Spleen (tissue), 11 donors: ENCODE data around the gene SIAH2. TPM values are rescaled to one million over a fixed set of nuclear protein-coding genes. Genes with fewer than 3 reads are reported as not detected.

Experiments
- DNase-seq: peaks from one replicate; pipeline ENCODE4 v3.0.0-alpha.2; 2020
- H3K27ac ChIP-seq, 8 donors: fragments of 200-600 bp; sonication (generic) in 7 of 8; 1 replicate in 4 of 8; 2 replicates in 4 of 8; pipeline versions ENCODE4 v1.5.0 to v1.8.0; 2016 to 2021; ENCODE audit warnings: inconsistent platforms in 4 of 8, mild to moderate bottlenecking in 4 of 8, moderate library complexity in 1 of 8
- H3K27me3 ChIP-seq, 7 donors: fragments of 200-600 bp; sonication (generic) in 6 of 7; replicated peaks in 1 of 7; 1 replicate in 4 of 7; 2 replicates in 3 of 7; pipeline versions ENCODE4 v1.5.0 to v1.8.0; 2016 to 2021; ENCODE audit warnings: inconsistent platforms in 3 of 7, mild to moderate bottlenecking in 1 of 7
- H3K36me3 ChIP-seq, 6 donors: fragments of 200-600 bp; sonication (generic) in 5 of 6; 1 replicate in 4 of 6; 2 replicates in 2 of 6; pipeline versions ENCODE4 v1.5.0 to v1.8.0; 2016 to 2021; ENCODE audit warnings: inconsistent platforms in 2 of 6
- H3K4me1 ChIP-seq, 6 donors: fragments of 200-600 bp; sonication (generic) in 5 of 6; 1 replicate in 3 of 6; 2 replicates in 3 of 6; pipeline versions ENCODE4 v1.5.0 to v1.8.0; 2016 to 2021; ENCODE audit warnings: inconsistent platforms in 3 of 6
- H3K4me3 ChIP-seq, 8 donors: fragments of 200-600 bp; sonication (generic) in 7 of 8; 1 replicate in 4 of 8; 2 replicates in 4 of 8; pipeline versions ENCODE4 v1.5.0 to v1.8.0; 2016 to 2021; ENCODE audit warnings: inconsistent platforms in 4 of 8, mild to moderate bottlenecking in 4 of 8, moderate library complexity in 2 of 8
- H3K9me3 ChIP-seq, 8 donors: fragments of 200-600 bp; sonication (generic) in 7 of 8; 1 replicate in 4 of 8; 2 replicates in 4 of 8; pipeline versions ENCODE4 v1.5.0 to v1.8.0; 2016 to 2021; ENCODE audit warnings: inconsistent platforms in 4 of 8
- POLR2A ChIP-seq, 3 donors: fragments of 450-650 bp; IDR thresholded peaks; one replicate each; pipeline ENCODE4 v1.5.1; 2017; ENCODE audit warnings: antibody characterized with exemption in 3 of 3, mild to moderate bottlenecking in 1 of 3
- POLR2AphosphoS5 ChIP-seq, 3 donors: sonication (generic); formaldehyde crosslinking; IDR thresholded peaks; one replicate each; pipeline ENCODE4 v1.5.1; 2017; ENCODE audit warnings: antibody characterized with exemption in 3 of 3
- WGBS, 5 donors: extraction: QIAGEN DNeasy Blood & Tissue Kit in 3 of 5; methylation state at CpG; one replicate each; pipeline versions ENCODE4 v1.1.5 to v1.1.7; 2013 to 2018; 5-methylcytosine and 5-hydroxymethylcytosine counted together
- intact Hi-C: fragments of 100-400 bp; cut with DNase I; formaldehyde crosslinking; loops from one replicate; pipeline ENCODE4 v1.15.0; 2023; ENCODE audit warnings: low total_unique reads
- polyA plus RNA-seq, 3 donors: library from polyadenylated mRNA; stranded (reverse); fragments of 200-250 nt; gene quantifications; one replicate each; pipeline ENCODE4 v1.2.1, GENCODE V29; 2013
- total RNA-seq, 7 donors: library from RNA; depleted of rRNA in 3 of 7; stranded (reverse); fragments of >200 nt in 3 of 7; fragmentation: NEBNext Ultra II Directional in 4 of 7; extraction: Animal tissue kit (Norgen Biotek cat#: 25700) in 4 of 7; gene quantifications; one replicate each; pipeline versions ENCODE4 v1.1.0 to v1.2.1, GENCODE V29; 2016 to 2021
- TF ChIP-seq, protein P1 (sequence below), 11 experiments: fragments of 200-600 bp in 7 of 11; fragments of 450-650 bp in 4 of 11; sonication (generic) in 4 of 11; IDR thresholded peaks in 8 of 11; conservative IDR thresholded peaks in 3 of 11; 1 replicate in 7 of 11; 2 replicates in 4 of 11; pipeline versions ENCODE4 v1.4.0 to v1.8.0; 2016 to 2021; ENCODE audit warnings: antibody characterized with exemption in 11 of 11, inconsistent platforms in 4 of 11, mild to moderate bottlenecking in 1 of 11
- donor health status: healthy with polysubstance abuse.
- donor health status: DM: no; HTN: no; CAD: no; lungs with moderate emphysema.
- donor health status: DM: no; HTN: no; CAD: no.
- donor health status: Bipolar disorder and iron deficiency.
- donor health status: healthy.
- donor health status: DM: no; HTN: no; CAD: no.
- donor health status: DM: yes; HTN: yes; CAD: no.

SIAH2 gene
- total and polyA plus RNA-seq, 10 donors = 13.6 to 71.3 (median 27.4) TPM

- 61 to 75% (median 65%) methylated on average over 8 of the region's 8 CpGs for WGBS, 5 donors
- peaks cover 12 to 89% (median 68%) of the 10 kb centered on the region in 6 donors for H3K4me1 ChIP-seq
- H3K9me3 ChIP-seq = no peaks in the 10 kb centered on the region
- TF ChIP-seq, protein P1, sequence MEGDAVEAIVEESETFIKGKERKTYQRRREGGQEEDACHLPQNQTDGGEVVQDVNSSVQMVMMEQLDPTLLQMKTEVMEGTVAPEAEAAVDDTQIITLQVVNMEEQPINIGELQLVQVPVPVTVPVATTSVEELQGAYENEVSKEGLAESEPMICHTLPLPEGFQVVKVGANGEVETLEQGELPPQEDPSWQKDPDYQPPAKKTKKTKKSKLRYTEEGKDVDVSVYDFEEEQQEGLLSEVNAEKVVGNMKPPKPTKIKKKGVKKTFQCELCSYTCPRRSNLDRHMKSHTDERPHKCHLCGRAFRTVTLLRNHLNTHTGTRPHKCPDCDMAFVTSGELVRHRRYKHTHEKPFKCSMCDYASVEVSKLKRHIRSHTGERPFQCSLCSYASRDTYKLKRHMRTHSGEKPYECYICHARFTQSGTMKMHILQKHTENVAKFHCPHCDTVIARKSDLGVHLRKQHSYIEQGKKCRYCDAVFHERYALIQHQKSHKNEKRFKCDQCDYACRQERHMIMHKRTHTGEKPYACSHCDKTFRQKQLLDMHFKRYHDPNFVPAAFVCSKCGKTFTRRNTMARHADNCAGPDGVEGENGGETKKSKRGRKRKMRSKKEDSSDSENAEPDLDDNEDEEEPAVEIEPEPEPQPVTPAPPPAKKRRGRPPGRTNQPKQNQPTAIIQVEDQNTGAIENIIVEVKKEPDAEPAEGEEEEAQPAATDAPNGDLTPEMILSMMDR (IDR thresholded peaks at IDR 0.05 in 8 of 11, conservative IDR thresholded peaks at IDR 0.05 in 3 of 11) = no peak
- TF ChIP-seq POLR2AphosphoS5 (IDR thresholded peaks at IDR 0.05) = peak in 2 of 3 donors; percentile 12 to 24
- no peak for TF ChIP-seq POLR2A (IDR thresholded peaks at IDR 0.05)
- no peak overlapping the region for H3K4me3 ChIP-seq
- peaks cover 0 to 26% (median 15%) of the 10 kb centered on the region in 6 donors for H3K36me3 ChIP-seq
- peak overlapping the region in 6 of 8 donors; percentile 18 to 82 (median 62) for H3K27ac ChIP-seq
- intact Hi-C loops = no loop called here
- DNase-seq = no peak
- no peaks in the 10 kb centered on the region for H3K27me3 ChIP-seq
Measured at GRCh38 chr3:150739877-150740645, 22.9 kb downstream of the SIAH2 start.

- 42 to 50% (median 46%) methylated on average over 7 of the region's 7 CpGs for WGBS, 5 donors
Measured at GRCh38 chr3:150739200-150739863, 23.6 kb downstream of the SIAH2 start.

DNA sequence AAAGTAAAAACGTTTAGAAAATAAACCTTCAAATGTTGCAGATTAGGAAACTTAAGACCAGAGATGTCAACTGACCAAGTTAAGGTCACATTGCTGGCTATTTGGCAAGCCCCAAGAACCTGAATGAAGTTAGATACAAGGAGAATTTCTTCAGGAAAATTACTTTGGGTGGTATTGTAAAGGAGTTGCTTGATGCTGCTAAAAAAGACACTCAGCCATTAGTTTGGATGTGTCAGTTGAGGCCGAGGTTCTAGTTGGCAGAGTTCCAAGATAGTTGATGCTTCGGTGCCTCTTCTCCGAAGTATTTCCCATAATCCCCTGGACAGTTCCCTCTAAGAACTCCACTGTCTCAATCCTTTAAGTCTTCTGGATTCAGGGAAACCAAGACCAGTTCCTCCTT is 24.3 kb downstream of the SIAH2 start:
- H3K9me3 ChIP-seq = no peaks in the 10 kb centered on the region
- WGBS, 5 donors = 32 to 50% (median 45%) methylated on average over 4 of the region's 4 CpGs
- no peaks in the 10 kb centered on the region for H3K27me3 ChIP-seq
- no peak overlapping the region for H3K4me3 ChIP-seq
- H3K4me1 ChIP-seq = peaks cover 12 to 86% (median 58%) of the 10 kb centered on the region in 6 donors
- intact Hi-C loops = no loop called here
- TF ChIP-seq POLR2AphosphoS5 (IDR thresholded peaks at IDR 0.05) (no peak), POLR2A (IDR thresholded peaks at IDR 0.05) (no peak)
- TF ChIP-seq, protein P1 (IDR thresholded peaks at IDR 0.05 in 8 of 11, conservative IDR thresholded peaks at IDR 0.05 in 3 of 11) = no peak
- no peak for DNase-seq
- peaks cover 0 to 26% (median 15%) of the 10 kb centered on the region in 6 donors for H3K36me3 ChIP-seq
- peak overlapping the region in 7 of 8 donors; percentile 27 to 82 (median 56) for H3K27ac ChIP-seq

More at GRCh38 chr3:150739200-150739863, 23.6 kb downstream of the SIAH2 start:
- DNase-seq = no peak
- no peak for TF ChIP-seq POLR2A (IDR thresholded peaks at IDR 0.05)
- TF ChIP-seq, protein P1 (IDR thresholded peaks at IDR 0.05 in 8 of 11, conservative IDR thresholded peaks at IDR 0.05 in 3 of 11) = no peak
- TF ChIP-seq POLR2AphosphoS5 (IDR thresholded peaks at IDR 0.05) = no peak
- Histone ChIP-seq H3K9me3 (no peaks in the 10 kb centered on the region), H3K27ac (peak overlapping the region in 6 of 8 donors; percentile 18 to 82 (median 62)), H3K4me3 (no peak overlapping the region), H3K4me1 (peaks cover 12 to 87% (median 63%) of the 10 kb centered on the region in 6 donors), H3K27me3 (no peaks in the 10 kb centered on the region), H3K36me3 (peaks cover 0 to 26% (median 15%) of the 10 kb centered on the region in 6 donors)
- intact Hi-C loops = no loop called here
